ENCODE measurements around the gene TESK2.
"Not testable (repeated sequence)": the region's sequence is repeated elsewhere in the genome, so short reads cannot be mapped to it uniquely, and the experiment has no call there.

Gene TESK2

DNA sequence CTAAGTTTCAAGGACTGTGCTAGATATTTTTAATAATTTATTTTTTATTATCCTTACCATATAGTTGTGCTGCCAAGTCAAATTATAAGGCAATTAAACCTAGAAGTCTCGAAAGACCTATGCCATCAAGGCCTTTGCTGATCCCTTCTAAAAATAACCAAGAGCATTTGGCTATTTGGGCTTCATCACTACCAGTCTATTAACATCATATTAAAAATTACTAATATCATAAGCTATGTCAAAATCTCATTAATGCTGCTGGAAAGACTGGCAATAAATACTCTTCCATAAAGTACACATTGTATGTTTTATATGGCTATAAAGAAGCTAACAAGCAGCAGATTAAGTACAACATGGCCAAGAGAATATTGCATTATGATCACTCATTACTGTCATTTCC, 107.8 kb downstream of the TESK2 start:
- H3K9ac ChIP-seq (ENCODE audit: low read length), result no peak overlapping the region
- no peak for DNase-seq (ENCODE audit: low read depth)
- no peaks in the 10 kb centered on the region for H3K9me3 ChIP-seq (ENCODE audit: control insufficient read depth, low read length)
- no peaks in the 10 kb centered on the region for H3K27me3 ChIP-seq (replicated peaks; ENCODE audit: control insufficient read depth, insufficient read depth, low read length)
- H3K36me3 ChIP-seq (ENCODE audit: control insufficient read depth, insufficient read depth, low read length, severe bottlenecking), result no peaks in the 10 kb centered on the region
- H3K4me3 ChIP-seq (ENCODE audit: low read length), result no peak overlapping the region
- no peaks in the 10 kb centered on the region for H3K4me1 ChIP-seq (ENCODE audit: control insufficient read depth, insufficient read depth, low read length)

DNA sequence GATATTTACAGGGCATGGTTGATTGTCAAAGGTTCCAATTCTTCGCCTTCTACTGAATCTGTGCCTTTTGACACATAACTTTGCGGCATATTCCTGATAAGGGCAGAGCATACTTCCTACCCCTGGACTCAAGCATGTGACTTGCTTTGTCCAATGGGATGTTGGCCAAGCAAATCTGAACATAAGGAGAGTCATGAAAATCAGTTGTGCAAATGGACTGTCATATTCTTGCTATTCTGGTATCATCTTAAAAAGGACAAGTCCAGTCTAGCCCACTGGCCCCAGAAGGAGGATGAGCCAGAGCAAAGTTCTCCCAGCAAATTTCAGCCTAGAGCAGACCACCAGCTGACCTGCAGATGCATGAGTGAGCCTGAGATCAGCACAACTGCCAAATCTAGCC, 109.7 kb downstream of the TESK2 start:
- Histone ChIP-seq H3K4me3 (ENCODE audit: low read length) (no peak overlapping the region), H3K36me3 (ENCODE audit: control insufficient read depth, insufficient read depth, low read length, severe bottlenecking) (no peaks in the 10 kb centered on the region), H3K9ac (ENCODE audit: low read length) (no peak overlapping the region), H3K27me3 (replicated peaks; ENCODE audit: control insufficient read depth, insufficient read depth, low read length) (no peaks in the 10 kb centered on the region), H3K9me3 (ENCODE audit: control insufficient read depth, low read length) (no peaks in the 10 kb centered on the region), H3K4me1 (ENCODE audit: control insufficient read depth, insufficient read depth, low read length) (no peaks in the 10 kb centered on the region)
- no peak for DNase-seq (ENCODE audit: low read depth)

DNA sequence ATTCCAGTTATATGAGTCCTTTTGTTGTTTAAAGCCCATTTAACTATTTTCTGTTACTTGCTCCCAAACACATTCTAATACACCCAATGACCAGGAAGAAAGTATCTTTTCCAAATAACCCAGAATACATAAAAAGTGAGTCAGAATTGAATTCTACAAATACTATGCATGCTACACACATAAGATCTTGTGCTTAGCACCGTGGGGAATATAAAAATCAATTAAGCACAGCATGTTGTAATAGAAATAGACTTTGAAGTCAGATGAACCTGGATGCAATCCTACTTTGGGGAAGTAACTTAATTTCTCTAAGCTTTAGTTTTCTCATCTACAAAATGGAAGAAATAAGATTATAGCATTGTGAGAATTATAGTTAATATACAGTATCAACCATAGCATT, 110.2 kb downstream of the TESK2 start:
- no peak overlapping the region for H3K9ac ChIP-seq (ENCODE audit: low read length)
- no peaks in the 10 kb centered on the region for H3K27me3 ChIP-seq (replicated peaks; ENCODE audit: control insufficient read depth, insufficient read depth, low read length)
- no peaks in the 10 kb centered on the region for H3K4me1 ChIP-seq (ENCODE audit: control insufficient read depth, insufficient read depth, low read length)
- DNase-seq (ENCODE audit: low read depth), result peak; percentile 5
- no peaks in the 10 kb centered on the region for H3K9me3 ChIP-seq (ENCODE audit: control insufficient read depth, low read length)
- no peak overlapping the region for H3K4me3 ChIP-seq (ENCODE audit: low read length)
- no peaks in the 10 kb centered on the region for H3K36me3 ChIP-seq (ENCODE audit: control insufficient read depth, insufficient read depth, low read length, severe bottlenecking)

DNA sequence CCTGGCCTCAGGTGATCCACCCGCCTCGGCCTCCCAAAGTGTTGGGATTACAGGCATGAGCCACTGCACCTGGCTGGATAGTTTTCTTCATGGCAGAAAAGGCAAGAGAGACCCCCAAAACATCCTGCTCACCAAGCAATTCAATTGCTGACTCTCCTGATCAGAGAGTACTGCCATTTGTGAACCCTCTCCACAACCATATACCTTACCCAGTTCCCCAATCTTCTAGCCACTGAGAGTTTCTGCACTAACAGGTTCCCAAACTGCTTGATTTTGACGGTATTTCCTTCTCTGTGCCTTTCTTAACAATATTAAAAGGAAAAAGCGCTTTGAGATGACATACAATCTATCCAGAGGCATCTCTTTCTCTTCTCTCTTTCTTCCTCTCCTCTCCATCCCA, 110.8 kb downstream of the TESK2 start:
- Histone ChIP-seq H3K4me3 (ENCODE audit: low read length) (no peak overlapping the region), H3K36me3 (ENCODE audit: control insufficient read depth, insufficient read depth, low read length, severe bottlenecking) (no peaks in the 10 kb centered on the region), H3K9me3 (ENCODE audit: control insufficient read depth, low read length) (no peaks in the 10 kb centered on the region), H3K9ac (ENCODE audit: low read length) (no peak overlapping the region), H3K27me3 (replicated peaks; ENCODE audit: control insufficient read depth, insufficient read depth, low read length) (no peaks in the 10 kb centered on the region), H3K4me1 (ENCODE audit: control insufficient read depth, insufficient read depth, low read length) (no peaks in the 10 kb centered on the region)
- no peak for DNase-seq (ENCODE audit: low read depth)

DNA sequence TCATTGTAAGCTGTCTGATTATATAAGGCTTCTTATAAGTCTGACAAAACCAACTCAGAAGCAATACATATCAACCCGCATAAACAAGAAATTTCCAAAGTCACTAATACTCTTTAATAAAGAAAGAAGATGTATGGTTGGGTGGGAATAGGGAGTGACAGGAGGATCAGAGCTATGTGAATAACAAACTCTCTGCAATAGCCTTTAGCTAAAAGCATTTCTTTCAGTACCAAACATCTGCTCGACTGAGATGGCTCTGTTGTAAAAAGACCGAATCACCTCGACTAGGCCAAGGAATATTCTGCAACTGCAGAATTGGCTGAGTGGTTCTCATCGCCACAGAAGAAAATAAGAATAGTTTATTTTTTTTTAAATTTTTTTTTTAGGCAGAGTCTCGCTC, 111.4 kb downstream of the TESK2 start:
- no peaks in the 10 kb centered on the region for H3K9me3 ChIP-seq (ENCODE audit: control insufficient read depth, low read length)
- H3K4me1 ChIP-seq (ENCODE audit: control insufficient read depth, insufficient read depth, low read length), result no peaks in the 10 kb centered on the region
- no peak overlapping the region for H3K9ac ChIP-seq (ENCODE audit: low read length)
- no peaks in the 10 kb centered on the region for H3K36me3 ChIP-seq (ENCODE audit: control insufficient read depth, insufficient read depth, low read length, severe bottlenecking)
- no peaks in the 10 kb centered on the region for H3K27me3 ChIP-seq (replicated peaks; ENCODE audit: control insufficient read depth, insufficient read depth, low read length)
- H3K4me3 ChIP-seq (ENCODE audit: low read length), result no peak overlapping the region
- DNase-seq (ENCODE audit: low read depth), result no peak

DNA sequence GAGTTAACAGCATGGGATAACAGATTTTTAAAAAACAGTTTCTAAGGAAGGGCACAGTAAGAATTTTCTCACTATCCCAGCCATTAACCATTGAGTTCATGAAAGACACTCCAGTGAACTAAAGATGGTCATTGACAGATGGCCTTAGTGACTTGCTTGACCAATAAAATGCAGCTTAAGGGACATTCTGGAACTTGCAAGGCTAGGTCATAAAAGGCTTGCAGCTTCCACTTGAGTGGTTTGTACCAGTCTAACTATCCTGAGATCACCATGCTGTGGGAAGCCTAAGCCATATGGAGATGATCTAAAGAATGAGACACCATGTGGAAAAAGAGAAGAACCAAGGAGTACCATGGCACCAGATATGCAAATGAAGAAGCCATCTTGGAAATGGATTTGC, 112.8 kb downstream of the TESK2 start:
- no peak for DNase-seq (ENCODE audit: low read depth)
- no peak overlapping the region for H3K9ac ChIP-seq (ENCODE audit: low read length)
- H3K27me3 ChIP-seq (replicated peaks; ENCODE audit: control insufficient read depth, insufficient read depth, low read length), result no peaks in the 10 kb centered on the region
- no peak overlapping the region for H3K4me3 ChIP-seq (ENCODE audit: low read length)
- H3K4me1 ChIP-seq (ENCODE audit: control insufficient read depth, insufficient read depth, low read length), result no peaks in the 10 kb centered on the region
- H3K9me3 ChIP-seq (ENCODE audit: control insufficient read depth, low read length), result no peaks in the 10 kb centered on the region
- no peaks in the 10 kb centered on the region for H3K36me3 ChIP-seq (ENCODE audit: control insufficient read depth, insufficient read depth, low read length, severe bottlenecking)

DNA sequence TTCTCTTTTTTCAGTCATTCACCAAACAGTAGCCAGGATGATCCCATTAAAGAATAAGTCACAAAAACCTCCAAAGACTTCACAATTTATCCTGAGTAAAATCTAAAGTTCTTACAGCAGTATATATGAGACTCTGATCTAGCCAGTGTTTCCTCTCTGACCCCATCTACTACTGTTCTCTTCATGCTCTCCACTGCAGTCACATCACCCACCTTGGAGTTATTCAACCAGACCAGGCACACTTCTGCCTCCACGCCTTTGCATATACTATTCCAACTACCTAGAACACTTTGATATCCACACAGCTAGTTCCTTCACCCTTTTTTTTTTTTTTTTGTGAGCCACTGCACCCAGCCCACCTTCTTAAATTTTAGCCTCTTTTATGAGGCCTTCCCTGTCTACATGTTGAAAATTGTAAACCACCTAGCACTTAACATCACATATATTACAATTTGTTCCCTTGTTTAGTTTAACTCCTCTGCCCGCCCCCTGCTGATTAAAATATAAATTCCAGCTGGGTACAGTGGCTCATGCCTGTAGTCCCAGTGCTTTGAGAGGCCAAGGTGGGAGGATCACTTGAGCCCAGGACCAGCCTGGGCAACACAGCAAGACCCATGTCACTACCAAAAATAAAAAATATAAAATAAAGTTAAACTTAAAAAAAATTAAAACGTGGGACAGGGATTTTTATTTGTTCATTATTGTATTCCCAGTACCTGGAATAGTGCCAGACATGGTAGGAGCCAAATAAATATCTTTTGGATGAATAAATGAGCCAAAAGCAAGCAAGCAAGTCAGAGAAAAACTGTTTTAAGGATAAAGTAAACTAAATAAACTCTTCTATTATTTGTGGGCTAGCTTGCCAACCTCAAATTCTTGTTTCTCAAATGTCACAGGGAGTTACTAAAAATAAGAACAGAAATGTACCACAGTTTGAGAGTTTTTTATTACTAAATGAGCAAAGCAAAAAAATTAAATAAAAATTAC, 115.6 kb downstream of the TESK2 start:
- no peaks in the 10 kb centered on the region for H3K4me1 ChIP-seq (ENCODE audit: control insufficient read depth, insufficient read depth, low read length)

DNA sequence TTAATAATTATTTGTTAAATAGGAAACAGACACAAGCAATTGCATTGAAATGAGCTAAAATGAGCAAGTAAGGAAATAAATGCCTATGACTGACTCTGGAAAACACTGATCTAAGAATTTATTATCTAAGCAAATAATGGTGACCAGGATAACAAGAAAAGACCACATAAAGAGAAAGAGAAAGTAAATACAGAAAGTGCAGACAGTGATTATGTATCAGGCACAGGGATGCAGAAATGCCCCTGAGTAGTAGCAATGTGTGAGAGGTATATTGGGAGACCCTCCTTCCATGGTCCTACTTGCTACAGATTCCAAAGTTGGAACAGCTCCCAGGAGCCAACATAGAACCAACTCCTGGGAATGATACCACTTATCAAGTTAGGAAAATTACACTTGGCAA, 117.4 kb downstream of the TESK2 start:
- no peaks in the 10 kb centered on the region for H3K36me3 ChIP-seq (ENCODE audit: control insufficient read depth, insufficient read depth, low read length, severe bottlenecking)
- no peak overlapping the region for H3K4me3 ChIP-seq (ENCODE audit: low read length)
- H3K4me1 ChIP-seq (ENCODE audit: control insufficient read depth, insufficient read depth, low read length), result no peaks in the 10 kb centered on the region
- H3K27me3 ChIP-seq (replicated peaks; ENCODE audit: control insufficient read depth, insufficient read depth, low read length), result no peaks in the 10 kb centered on the region
- DNase-seq (ENCODE audit: low read depth), result no peak
- H3K9ac ChIP-seq (ENCODE audit: low read length), result no peak overlapping the region
- H3K9me3 ChIP-seq (ENCODE audit: control insufficient read depth, low read length), result no peaks in the 10 kb centered on the region

More for the DNA sequence above, 115.6 kb downstream of the TESK2 start:
- Histone ChIP-seq H3K9me3 (ENCODE audit: control insufficient read depth, low read length) (no peaks in the 10 kb centered on the region), H3K36me3 (ENCODE audit: control insufficient read depth, insufficient read depth, low read length, severe bottlenecking) (no peaks in the 10 kb centered on the region), H3K27me3 (replicated peaks; ENCODE audit: control insufficient read depth, insufficient read depth, low read length) (no peaks in the 10 kb centered on the region), H3K9ac (ENCODE audit: low read length) (no peak overlapping the region), H3K4me3 (ENCODE audit: low read length) (no peak overlapping the region)
- DNase-seq (ENCODE audit: low read depth), result peak; percentile 74

DNA sequence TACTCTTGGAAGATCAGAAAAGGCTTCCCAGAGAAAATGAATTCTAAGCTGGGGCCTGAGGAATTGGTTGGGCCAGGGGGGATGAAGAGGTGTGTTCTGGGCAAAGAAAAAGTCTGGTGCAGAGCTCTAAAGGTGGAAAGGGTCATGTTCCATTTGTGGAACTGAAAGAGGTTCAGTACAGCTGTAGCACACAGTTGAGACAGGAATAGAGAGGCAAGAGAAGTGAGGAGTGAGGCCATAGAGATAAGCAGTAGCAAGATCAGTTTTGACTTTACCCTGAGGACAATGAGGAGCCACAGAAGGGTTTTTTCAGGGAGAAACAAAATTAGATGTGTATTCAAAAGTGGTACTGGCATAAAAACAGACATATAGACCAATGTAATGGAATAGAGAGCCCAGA, 120.4 kb downstream of the TESK2 start:
- Histone ChIP-seq H3K4me1 (ENCODE audit: control insufficient read depth, insufficient read depth, low read length) (no peaks in the 10 kb centered on the region), H3K4me3 (ENCODE audit: low read length) (no peak overlapping the region), H3K9me3 (ENCODE audit: control insufficient read depth, low read length) (no peaks in the 10 kb centered on the region), H3K27me3 (replicated peaks; ENCODE audit: control insufficient read depth, insufficient read depth, low read length) (no peaks in the 10 kb centered on the region), H3K9ac (ENCODE audit: low read length) (no peak overlapping the region), H3K36me3 (ENCODE audit: control insufficient read depth, insufficient read depth, low read length, severe bottlenecking) (no peaks in the 10 kb centered on the region)
- DNase-seq (ENCODE audit: low read depth), result no peak

DNA sequence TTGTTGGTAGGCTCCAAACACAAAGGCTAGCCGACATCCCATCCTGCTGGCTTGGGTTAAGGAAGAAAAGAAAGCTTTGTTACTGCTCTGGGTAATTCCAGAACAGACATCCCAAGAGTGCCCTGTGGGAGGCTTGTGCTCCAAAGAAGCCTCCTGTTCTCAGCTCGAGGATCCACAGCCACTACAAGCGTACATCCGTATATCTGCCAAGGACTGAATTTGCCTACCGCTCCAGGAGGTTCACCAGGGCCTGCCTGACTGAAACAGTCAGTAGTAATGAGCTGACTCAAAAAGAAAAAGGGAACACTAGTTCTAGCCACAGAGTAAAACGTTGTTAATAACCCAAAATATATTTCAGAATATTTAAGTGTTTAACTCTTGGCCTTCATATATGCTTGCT, 125.9 kb downstream of the TESK2 start:
- Histone ChIP-seq H3K9me3 (ENCODE audit: control insufficient read depth, low read length) (no peaks in the 10 kb centered on the region), H3K36me3 (ENCODE audit: control insufficient read depth, insufficient read depth, low read length, severe bottlenecking) (no peaks in the 10 kb centered on the region), H3K9ac (ENCODE audit: low read length) (no peak overlapping the region), H3K4me1 (ENCODE audit: control insufficient read depth, insufficient read depth, low read length) (peaks cover 14% of the 10 kb centered on the region), H3K27me3 (replicated peaks; ENCODE audit: control insufficient read depth, insufficient read depth, low read length) (no peaks in the 10 kb centered on the region), H3K4me3 (ENCODE audit: low read length) (no peak overlapping the region)
- DNase-seq (ENCODE audit: low read depth), result no peak

DNA sequence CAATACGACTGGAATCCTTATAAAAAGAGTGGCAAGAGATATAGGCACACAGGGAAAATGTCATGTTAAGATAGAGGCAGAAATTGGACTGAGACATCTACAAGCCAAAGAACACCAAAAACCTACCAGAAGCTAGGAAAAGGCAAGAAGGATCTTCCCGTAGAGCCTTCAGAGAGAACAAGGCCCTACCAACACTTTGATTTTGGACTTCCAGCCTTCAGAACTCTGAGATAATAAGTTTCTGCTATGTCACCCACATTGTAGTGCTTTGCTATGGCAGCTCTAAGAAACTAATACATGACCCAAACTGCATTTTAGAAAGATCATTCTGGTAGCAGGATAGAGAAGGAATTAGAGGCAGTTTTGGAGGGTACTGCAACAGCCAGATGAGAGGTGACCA, 126.7 kb downstream of the TESK2 start:
- H3K9me3 ChIP-seq (ENCODE audit: control insufficient read depth, low read length), result no peaks in the 10 kb centered on the region
- H3K4me1 ChIP-seq (ENCODE audit: control insufficient read depth, insufficient read depth, low read length), result peaks cover 16% of the 10 kb centered on the region
- no peak for DNase-seq (ENCODE audit: low read depth)
- H3K9ac ChIP-seq (ENCODE audit: low read length), result no peak overlapping the region
- no peaks in the 10 kb centered on the region for H3K27me3 ChIP-seq (replicated peaks; ENCODE audit: control insufficient read depth, insufficient read depth, low read length)
- H3K36me3 ChIP-seq (ENCODE audit: control insufficient read depth, insufficient read depth, low read length, severe bottlenecking), result no peaks in the 10 kb centered on the region
- no peak overlapping the region for H3K4me3 ChIP-seq (ENCODE audit: low read length)

DNA sequence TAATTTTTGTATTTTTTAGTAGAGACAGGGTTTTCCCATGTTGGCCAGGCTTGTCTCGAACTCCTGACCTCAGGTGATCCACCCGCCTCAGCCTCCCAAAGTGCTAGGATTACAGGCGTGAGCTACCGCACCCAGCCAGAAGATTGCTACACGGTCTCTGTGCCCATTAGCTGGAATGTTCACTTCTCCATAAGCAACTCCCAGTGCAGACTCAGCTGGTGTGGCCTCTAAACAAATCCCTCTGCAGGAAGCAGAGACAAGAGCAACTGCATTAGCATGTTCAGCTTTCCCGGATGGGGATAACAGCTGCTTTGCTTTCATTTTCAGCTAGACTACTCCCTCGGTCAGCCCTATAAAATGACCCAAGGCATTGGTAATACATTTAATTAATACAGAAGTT, 130.0 kb downstream of the TESK2 start:
- Histone ChIP-seq H3K4me1 (ENCODE audit: control insufficient read depth, insufficient read depth, low read length) (peaks cover 16% of the 10 kb centered on the region), H3K4me3 (ENCODE audit: low read length) (peak overlapping the region; percentile 76), H3K9ac (ENCODE audit: low read length) (peak overlapping the region; percentile 56)
- DNase-seq (ENCODE audit: low read depth), result peak; percentile 71
- H3K9me3 ChIP-seq (ENCODE audit: control insufficient read depth, low read length); H3K36me3 ChIP-seq (ENCODE audit: control insufficient read depth, insufficient read depth, low read length, severe bottlenecking); H3K27me3 ChIP-seq (replicated peaks; ENCODE audit: control insufficient read depth, insufficient read depth, low read length): not testable (repeated sequence)
